GM19452 (cell line): Measurements from ENCODE around the gene C16orf74.
A peak's percentile ranks its signal among the peaks of the same experiment; 100 is the strongest.

Experiments used
- ATAC-seq: cut with Tn5 transposase; IDR thresholded peaks from one replicate; pipeline ENCODE4 v1.9.1; 2021; ENCODE audit not compliant: unreplicated experiment

Gene C16orf74

DNA sequence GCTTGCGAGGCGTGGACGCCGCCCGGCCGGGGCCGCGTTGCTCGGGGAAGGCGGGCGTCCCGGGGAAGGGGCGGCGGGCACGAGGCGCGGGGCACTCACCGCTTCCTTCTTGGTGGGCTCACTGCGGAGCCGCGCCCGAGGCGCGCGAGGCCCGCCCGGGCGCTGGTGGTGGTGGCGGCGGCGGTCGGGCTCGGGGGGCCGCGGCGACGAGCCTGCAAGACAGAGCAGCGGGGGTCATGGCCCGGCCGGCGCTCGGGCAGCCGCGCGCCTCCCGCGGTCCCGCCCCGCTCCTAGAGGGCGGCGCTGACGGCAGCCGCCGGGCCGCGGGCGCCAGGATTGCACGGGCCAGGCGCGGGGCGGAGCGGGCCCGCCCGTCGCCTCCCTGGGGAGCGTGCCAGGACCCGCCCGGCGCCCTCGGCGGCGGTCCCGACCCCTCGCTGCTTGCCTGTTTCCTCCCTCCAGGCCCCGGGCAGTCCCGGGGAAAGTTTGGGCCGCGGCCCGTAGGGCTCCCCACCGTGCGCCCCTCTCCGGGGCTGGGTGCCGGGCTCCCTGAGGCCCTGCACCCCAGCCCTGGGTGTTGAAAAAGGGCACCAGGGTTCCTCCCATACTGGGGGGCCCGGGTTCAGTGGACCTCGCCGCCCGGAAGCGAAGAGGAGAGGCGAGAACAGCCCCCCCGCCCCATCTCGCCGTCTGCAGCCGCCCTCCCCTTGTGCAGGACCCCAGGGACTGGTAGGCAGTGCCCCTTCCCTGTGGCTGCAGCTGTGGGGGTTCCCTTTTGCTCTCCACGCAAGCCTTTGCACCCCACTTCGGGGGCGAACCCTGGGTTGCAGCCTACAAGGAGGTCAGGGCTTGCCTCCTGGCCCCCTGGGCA is at the start of gene C16orf74:
Gene C16orf74, minus strand, starts transcription at position 270 of the 871 bp plus-strand sequence. CDS start 15,879 bp downstream, outside the sequence.
- no peak for ATAC-seq

- no peak for ATAC-seq
Measured at GRCh38 chr16:85800321-85800669, 49.4 kb upstream of the C16orf74 start.

DNA sequence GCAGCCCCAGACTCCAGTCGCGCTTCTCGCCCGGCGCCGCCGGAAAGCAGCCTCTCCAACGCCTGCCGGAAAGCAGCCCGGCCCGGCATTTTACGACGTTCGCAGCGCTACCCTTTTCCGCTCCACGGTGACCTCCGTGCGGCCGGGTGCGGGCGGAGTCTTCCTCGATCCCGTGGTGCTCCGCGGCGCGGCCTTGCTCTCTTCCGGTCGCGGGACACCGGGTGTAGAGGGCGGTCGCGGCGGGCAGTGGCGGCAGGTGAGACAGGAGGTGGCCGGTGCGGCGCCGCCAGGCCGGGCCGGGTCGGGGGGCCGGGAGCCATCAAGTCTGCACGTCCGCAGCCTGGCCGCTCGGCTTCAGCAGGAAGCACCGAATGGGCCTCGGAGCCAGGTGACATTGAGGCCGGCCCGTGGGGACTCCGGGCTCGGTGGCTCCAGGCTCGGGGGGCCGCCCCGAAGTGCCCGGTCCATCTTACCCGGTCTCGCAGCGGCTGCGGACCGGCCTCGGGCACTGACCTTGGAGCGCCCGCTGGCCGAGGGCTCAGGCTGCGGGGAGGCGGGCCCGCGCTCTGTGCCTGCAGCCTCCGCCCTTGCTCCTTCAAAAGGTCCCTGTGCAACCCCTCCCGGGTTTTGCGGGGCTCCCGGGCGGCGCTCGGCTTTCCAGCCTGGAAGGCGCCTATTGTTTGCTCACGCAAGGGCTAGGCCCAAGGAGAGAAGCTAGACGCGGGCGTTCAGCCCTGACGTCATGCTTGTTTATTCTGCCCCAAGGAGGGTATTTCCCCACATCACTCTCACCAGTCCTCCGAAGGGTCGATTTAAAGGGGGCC is 48.8 kb upstream of the C16orf74 start, which contains the start of the genes COX4I1 and EMC8:
Gene COX4I1, plus strand, starts transcription at position 199 of the 824 bp plus-strand sequence. CDS start 1,511 bp downstream, outside the sequence.
Gene EMC8, minus strand, starts transcription at position 48 of the 824 bp plus-strand sequence. CDS start 249 bp downstream, outside the sequence.
- peak; percentile 82 for ATAC-seq

DNA sequence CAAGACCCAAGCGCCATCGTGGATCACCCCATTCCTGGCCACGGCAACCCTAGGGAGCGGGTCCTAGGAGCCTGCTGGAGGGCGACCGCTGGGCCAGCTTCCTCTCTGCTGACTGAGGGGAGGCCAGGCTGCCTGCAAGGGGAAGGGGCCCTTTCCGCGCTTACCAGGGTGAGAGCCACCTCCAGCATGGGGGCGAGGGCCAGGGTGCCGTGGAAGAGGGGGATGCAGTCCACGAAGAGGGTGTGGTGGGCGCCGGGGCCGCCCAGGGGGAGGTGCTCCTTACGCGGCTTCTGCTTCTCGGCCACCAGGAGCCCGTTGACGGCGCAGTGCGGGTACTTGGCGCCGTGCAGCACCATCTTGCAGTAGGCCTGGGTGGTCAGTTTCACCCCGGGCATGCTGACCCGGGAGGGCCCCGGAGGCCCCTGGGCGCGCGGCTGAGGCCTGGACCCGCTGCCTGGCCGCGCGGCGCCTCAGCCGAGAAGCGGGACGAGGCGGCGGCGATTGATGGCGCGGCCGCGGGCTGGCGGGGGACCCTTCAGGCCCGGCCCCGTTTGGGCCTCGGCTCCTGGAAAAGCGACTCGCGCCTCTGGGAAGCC is 48.1 kb upstream of the C16orf74 start:
- ATAC-seq = peak; percentile 22

DNA sequence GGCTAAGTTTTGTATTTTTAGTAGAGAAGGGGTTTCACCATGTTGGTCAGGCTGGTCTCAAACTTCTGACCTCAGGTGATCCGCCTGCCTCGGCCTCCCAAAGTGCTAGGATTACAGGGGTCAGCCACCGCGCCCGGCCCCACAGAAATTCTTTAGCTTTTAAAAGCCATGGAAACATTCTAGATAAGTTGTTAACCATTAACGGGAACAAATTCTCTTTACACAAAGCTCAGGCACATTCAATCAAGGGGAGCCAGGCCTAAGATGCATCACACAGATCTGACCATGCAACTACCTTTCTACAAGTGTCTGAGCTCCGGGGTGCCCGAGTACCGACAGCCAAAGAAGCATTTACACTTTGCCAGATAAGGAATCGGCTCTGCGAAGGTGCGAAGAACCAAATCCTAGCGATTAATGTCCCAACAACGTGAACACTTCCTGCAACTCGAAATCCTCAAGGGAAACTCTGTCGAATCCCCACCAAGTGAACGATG is 47.4 kb upstream of the C16orf74 start:
- no peak for ATAC-seq

DNA sequence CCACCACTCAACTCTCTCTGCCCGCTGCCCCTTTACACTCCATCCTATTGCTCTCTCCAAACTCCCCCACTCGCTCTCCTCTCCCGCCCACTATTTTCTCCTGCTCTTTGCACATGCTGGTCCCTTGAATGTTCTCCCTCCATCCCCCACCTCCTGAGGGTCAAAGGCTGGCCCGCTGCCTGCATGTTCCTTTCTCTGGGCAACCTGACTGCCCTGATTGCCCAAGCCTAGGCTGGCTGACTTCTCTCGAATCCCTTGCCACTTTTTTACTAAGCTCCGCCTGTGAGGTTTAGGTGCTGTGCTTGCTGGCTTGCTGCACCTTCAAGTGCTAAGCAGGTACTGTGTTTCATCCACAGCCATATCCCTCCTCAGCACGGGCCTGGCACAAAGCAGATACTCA is 45.7 kb upstream of the C16orf74 start:
- no peak for ATAC-seq

- no peak for ATAC-seq
Measured at GRCh38 chr16:85796152-85796551, 45.3 kb upstream of the C16orf74 start.

DNA sequence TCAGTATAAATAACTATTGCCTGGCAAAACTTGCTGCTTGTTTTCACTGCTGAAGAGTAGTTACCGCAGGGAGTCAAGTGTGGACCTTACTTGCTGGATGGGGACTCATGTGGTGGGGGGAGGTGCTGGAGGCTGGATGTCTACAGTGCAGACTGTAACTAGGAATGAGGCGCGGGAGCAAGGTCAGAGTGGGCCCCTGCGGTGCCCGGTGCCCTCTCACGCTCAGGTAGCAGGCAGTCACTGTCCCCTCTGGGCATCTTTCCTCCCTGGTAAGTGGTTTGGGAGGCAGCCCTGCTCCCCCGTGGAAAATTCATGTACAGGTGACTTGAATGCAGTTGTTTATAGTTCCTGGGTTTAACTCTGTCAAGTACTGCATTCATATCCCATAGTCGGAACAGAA is 43.8 kb upstream of the C16orf74 start:
- no peak for ATAC-seq

DNA sequence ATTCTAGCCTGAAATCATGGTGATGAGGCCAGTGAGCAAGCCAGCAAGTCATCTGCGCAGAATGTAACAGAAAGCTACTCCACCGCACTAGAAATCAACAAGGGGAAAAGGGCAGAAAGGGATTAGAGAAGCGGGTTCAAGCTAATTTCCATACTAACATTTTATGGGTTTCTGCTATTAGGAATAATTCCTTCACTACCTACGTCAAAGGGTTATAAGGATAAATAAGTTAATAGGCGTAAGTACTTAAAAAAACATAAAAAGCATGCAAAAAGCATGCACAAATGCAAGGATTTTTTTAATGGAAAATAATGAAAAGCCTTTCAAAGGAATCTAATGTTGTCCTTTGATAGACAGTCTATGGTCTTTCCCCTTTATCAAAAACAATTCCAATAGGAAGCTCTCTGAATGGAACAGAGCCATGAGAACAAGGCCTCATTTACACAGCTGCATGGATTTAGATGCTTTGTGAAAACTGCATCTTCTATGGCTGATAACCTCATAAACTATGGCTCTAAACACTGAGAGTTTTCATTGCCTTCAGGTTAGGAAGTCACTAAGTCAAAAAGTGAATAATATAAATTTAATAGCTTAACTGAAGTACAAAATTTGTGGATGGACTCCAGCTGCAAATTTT is 42.9 kb upstream of the C16orf74 start:
- ATAC-seq = no peak

GRCh38 chr16:85789773-85790172 is 38.9 kb upstream of the C16orf74 start:
- no peak for ATAC-seq

DNA sequence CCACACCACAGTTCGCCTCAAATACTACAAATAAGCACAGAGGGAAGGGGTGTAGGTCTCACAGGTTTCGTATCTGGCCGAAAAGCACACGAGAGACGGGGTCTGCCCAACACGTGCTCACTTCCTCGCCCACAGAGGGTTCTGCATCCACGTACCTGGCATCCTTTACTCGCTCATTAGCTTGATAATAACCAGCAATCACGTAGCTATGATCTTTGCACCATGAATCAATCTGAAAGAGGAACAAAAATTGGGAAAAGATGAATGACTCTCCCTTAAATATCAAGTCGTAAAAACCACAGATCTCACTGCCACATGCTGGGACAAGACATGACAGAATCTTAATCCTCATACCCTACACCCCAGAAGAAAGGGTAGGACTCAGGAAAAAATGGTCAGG is 37.9 kb upstream of the C16orf74 start:
- no peak for ATAC-seq

DNA sequence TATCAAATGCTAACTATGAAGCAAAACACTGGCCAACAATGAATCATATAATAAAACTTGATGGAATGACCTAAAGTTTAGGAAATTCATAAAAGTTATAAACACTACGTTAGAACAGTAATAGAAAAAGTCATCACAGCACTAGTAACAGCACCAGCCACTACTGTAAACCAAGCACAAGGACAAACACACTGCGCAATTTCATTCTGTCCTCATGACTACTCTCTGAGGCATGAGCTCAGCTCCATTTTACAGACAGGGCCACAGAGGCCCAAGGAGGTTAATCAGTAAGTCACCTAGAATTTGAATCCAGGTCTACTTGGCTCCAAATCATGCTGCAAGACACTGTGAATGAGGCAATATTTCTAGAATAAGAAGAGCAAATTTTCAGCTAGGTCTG is 35.0 kb upstream of the C16orf74 start:
- no peak for ATAC-seq

DNA sequence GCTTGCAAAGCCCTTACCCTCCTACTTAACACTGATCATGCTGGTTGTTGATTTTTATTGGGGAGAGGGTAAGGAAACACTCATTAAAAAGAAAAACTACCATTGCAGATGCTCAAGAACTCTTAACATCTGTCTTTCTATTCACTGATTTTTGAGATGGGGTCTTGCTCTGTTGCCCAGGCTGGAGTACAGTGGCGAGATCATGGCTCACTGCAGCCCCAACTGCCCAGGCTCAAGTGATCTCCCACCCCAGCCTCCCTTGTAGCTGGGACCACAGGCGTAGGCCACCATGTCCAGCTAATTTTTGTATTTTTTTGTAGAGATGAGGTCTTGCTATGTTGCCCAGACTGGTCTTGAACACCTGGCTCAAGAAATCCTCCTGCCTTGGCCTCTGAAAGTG is 33.9 kb upstream of the C16orf74 start:
- ATAC-seq = no peak

GRCh38 chr16:85783441-85783840 is 32.5 kb upstream of the C16orf74 start:
- ATAC-seq = no peak

DNA sequence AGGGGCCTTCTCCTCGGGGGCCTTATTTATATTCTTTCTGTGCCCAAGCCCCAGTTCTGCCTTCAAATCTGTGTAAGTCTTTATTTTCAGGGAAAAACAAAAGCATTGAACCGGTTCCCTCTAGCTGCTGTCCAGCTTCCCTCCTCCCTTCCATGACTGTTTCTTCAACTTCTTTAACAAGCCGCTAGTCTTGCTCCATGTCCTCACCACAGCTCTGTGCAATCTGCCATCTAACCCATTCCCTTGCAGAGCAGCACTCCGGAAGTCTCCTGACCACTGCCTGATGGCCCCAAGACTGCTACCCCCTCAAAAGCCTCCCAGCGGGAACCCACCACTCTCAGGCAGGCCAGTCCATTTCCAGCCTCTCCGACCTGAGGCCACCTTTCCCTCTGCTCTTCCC is 31.6 kb upstream of the C16orf74 start:
- no peak for ATAC-seq

- no peak for ATAC-seq
Measured at GRCh38 chr16:85781695-85782370, 30.9 kb upstream of the C16orf74 start.

- ATAC-seq = no peak
Measured at GRCh38 chr16:85781156-85781555, 30.3 kb upstream of the C16orf74 start.

DNA sequence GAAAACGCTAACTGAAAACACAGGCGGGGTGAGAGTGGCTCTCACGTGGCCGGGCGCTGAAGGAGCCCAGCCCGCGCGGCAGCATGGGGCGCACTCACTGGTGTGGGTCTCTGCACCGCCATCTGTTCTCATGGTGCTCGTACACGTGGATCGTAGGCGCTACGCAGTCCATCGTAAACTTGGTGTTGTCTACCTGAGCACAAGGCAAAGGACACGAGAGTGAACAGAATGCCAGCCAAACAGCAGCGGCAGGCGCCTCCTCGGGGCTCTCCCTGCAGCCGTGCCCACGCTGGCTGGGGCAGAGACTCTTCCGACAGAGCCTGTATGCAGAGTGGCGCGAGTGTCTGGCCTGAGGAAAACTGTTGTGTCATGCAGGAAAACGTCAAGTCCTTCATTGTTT is 29.4 kb upstream of the C16orf74 start:
- ATAC-seq = no peak

- no peak for ATAC-seq
Measured at GRCh38 chr16:85778873-85779272, 28.0 kb upstream of the C16orf74 start.
